Measurements from ENCODE around the gene PATJ.
A peak's percentile ranks its signal among the peaks of the same experiment; 100 is the strongest.
"Not testable (repeated sequence)": the region's sequence is repeated elsewhere in the genome, so short reads cannot be mapped to it uniquely, and the experiment has no call there.

Gene PATJ

DNA sequence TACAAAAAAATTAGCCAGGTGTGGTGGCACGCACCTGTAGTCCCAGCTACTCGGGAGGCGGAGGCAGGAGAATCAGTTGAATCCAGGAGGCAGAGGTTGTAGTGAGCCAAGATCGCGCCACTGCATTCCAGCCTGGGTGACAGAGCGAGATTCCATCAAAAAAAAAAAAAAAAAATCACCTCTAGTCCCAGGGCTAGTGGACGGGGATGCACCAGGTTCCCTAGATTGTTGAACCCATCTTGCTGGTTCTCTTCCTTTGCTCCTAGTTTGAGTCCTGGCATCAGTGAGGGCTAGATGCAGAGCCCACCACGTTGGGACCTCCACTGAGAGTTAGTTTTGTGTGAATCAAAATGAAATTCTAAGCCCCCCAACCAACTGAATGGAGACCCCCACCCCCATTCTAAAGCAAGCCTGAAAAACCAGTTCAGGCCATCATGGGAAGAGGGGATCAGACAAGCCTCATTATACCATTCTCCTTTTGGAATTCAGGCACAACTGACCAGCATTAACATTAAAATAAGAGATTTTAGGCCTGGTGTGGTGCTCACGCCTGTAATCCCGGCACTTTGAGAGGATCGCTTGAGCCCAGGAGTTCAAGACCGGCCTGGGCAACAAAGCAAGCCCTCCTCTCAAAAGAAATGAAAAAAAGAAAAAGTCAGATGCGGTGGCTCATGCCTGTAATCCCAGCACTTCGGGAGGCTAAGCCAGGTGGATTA, 434.5 kb downstream of the PATJ start:
- no peak for DNase-seq (ENCODE audit: low spot score)

DNA sequence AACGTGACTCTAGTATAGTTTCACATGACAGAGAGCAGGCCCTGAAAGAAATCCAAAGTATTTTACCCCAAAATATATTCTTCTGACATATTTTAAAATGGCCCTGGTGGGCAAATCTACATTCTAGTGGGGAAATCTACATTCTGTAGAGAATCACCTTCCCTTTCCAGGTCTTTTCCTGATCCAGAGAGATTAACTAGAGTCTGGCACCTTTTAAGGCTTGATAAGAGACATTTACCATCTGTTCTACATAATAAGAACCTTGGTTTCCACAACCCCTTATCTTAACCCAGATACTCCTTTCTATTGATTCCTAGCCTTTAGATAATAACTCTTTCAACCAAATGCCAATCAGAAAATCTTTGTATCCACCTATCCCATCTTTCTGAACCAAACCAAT, 435.3 kb downstream of the PATJ start:
- no peak for DNase-seq (ENCODE audit: low spot score)

DNA sequence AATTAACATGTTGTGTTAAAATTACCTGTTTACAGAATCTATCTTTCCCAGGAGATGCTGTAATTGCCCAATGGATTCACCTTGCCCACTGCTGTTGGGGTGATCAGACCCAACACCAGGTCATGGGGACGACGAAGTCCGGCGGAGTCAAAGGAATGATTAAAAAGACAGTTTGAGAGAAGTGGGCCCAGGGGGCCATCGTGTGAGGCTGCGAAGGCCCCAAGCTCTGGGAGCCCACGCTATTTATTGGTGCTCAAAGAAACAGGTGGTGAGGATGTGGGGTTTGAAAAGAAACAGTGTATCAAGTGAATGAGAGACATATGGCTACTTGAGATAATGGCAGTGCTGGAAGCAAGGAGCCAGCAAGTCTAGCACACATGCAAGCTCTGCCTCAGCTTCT, 436.1 kb downstream of the PATJ start:
- no peak for DNase-seq (ENCODE audit: low spot score)

DNA sequence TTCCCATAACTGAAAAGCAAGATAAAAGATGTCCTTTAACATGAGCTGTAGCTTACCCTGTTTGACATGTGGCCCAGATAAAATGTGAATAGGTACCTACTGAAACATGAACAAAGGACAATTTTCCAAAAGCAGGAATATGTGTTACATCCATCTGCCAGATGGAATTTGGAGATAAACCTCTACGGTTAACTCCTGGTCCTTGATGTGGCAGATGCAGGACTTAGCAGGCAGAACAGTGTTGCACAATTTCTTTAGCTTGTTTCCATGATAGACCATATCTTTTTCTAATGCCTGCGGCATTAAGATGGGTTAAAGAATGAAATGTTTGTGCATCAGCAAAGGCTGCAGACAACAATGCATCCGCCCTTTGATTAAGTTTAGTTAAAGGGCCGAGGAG, 437.8 kb downstream of the PATJ start:
- DNase-seq (ENCODE audit: low spot score): not testable (repeated sequence)

DNA sequence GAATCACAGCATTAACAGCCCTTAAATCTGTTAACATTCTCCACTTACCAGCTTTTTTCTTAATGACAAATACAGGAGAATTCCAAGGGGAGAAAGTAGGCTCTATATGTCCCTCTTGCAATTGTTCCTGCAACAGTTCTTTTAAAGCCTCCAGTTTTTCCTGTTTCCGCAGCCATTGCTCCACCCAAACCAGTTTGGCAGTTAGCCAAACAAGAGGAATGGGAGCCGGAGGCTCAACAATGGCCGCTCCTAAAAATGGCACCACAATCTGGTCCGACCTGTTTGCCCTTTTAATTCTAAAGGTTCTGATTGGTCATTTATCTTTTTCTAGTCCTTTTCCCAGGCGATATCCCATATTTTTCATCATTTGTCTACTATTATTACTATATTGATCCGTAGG, 438.4 kb downstream of the PATJ start:
- DNase-seq (ENCODE audit: low spot score): no peak

DNA sequence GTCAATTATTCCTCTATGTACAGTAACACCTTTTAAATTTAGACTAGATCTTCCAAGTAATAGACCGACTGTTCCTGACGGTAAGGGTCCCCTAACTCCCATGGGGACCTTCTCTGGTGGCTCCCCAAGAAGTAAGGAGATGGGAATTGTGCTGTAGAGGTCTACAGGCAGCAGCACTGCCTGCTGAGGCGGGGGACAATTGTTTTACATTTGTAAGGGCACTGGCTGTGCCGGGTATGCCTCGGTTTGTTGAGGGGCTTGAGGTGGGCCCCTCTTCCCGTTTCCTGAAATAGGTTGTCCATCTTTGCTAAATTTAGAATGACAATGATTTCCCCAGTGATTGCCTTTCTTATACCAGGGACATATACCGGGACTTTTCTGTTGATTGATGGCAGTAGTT, 439.3 kb downstream of the PATJ start:
- no peak for DNase-seq (ENCODE audit: low spot score)

DNA sequence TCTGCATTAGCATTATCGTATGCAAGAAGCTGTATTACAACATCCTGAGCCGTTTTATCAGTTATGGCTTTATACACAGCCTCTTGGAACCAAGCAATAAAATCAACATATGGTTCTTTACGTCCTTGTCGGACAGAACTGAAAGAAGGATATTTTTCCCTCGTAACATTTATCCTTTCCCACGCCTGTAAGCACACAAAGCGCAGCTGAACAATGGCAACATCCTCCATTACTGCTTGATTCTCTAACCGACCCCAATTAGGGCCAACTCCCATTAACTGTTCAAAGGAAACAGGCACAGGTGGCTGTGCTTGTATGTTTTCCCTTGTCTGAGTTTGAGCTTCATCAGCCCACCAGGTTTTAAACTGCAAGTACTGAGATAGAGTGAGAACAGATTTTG, 439.9 kb downstream of the PATJ start:
- DNase-seq (ENCODE audit: low spot score): not testable (repeated sequence)

DNA sequence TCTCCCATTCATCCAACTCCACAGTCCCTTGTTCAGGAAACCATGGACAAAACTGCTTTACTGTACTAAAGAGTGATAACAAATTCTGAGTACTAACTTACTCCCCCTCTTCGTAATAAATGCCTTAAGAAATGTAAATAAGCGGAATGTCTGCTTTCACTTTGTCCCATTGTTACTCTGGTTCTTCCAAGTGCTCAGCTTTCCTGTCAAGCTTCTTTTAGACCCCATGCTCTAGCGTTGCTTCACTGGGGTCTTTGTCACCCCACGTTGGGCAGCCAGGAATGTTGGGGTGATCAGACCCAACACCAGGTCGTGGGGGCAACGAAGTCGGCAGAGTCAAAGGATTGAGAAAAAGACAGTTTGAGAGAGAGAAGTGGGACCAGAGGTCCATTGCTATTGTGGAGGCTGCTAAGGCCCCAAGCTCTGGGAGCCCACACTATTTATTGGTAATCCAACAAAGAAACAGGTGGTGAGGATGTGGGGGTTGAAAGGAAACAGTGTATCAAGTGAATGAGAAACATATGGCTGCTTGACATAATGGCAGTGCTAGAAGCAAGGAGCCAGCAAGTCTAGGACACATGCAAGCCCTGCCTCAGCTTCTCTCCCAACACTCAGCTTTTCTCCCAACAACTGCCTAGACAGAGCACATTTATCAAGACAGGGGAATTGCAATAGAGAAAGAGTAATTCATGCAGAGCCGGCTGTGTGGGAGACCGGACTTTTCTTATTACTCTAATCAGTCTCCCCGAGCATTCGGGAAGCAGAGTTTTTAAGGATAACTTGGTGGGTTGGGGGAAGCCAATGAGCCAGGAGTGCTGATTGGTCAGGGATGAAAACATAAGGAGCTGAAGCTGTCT, 441.1 kb downstream of the PATJ start:
- not testable (repeated sequence) for DNase-seq (ENCODE audit: low spot score)

DNA sequence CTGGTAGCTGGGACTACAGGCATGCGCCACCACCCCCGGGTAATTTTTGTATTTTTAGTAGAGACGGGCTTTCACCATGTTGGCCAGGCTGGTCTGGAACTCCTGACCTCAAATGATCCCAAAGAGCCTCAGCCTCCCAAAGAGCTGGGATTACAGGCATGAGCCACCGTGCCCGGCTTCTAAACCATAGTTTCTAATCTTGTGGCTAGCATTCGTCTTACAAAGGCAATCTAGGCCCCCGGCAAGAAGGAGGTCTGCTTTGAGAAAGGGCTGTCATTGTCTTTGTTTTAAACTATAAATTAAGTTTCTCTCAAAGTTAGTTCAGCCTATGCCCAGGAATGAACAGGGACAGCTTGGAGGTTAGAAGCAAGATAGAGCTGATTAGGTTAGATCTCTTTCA, 442.1 kb downstream of the PATJ start:
- no peak for DNase-seq (ENCODE audit: low spot score)

DNA sequence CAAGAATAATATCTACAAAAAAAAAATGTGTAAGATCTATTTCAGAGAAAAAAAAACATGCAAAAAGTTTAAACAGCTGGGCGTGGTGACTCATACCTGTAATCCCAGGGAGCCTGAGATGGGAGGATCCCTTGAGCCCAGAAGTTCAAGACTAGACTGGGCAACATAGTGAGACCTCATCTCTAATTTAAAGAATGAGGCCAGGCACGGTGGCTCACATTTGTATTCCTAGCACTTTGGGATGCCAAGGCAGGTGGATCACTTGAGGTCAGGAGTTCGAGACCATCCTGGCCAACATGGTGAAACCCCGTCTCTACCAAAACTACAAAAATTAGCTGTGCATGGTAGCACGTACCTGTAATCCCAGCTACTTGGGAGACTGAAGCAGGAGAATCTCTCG, 443.0 kb downstream of the PATJ start:
- DNase-seq (ENCODE audit: low spot score): not testable (repeated sequence)

DNA sequence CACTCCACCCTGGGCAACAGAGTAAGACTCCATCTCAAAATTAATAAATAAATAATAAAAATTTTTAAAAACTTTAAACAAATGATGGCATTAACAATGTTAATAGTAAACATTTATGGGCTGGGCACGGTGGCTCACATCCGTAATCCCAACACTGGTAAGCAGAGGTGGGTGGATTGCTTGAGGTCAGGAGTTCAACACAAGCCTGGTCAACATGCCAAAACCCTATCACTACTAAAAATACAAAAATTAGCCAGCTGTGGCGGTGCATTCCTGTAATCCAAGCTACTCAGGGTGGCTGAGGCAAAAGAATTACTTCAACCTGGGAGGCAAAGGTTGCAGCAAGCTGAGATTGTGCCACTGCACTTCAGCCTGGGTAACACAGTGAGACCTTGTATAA, 443.4 kb downstream of the PATJ start:
- DNase-seq (ENCODE audit: low spot score): no peak

DNA sequence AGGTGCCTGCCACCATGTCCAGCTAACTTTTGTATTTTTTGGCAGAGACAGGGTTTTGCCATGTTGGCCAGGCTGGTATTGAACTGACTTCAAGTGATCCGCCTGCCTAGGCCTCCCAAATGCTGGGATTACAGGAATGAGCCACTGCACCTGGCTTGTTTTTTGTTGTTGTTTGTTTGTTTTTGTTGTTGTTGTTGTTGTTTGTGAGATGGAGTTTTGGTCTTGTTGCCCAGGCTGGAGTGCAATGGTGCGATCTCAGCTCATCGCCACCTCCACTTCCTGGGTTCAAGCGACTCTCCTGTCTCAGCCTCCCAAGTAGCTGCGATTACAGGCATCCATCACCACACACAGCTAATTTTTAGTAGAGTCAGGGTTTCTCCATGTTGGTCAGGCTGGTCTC, 445.3 kb downstream of the PATJ start:
- DNase-seq (ENCODE audit: low spot score): no peak

DNA sequence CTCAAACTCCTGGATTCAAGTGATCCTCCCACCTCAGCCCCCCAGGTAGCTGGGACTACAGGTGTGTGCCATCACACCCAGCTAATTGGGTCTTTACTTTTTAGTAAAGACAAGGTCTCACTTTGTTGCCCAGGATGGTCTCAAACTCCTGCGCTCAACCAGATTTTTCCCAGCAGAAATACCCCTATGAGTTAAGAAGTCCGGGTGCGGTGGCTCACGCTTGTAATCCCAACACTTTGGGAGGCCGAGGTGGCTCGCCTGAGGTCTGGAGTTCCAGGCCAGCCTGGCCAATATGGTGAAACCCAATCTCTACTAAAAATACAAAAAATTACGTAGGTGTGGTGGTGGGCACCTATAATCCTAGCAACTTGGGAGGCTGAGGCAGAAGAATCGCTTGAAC, 445.8 kb downstream of the PATJ start:
- DNase-seq (ENCODE audit: low spot score): no peak

DNA sequence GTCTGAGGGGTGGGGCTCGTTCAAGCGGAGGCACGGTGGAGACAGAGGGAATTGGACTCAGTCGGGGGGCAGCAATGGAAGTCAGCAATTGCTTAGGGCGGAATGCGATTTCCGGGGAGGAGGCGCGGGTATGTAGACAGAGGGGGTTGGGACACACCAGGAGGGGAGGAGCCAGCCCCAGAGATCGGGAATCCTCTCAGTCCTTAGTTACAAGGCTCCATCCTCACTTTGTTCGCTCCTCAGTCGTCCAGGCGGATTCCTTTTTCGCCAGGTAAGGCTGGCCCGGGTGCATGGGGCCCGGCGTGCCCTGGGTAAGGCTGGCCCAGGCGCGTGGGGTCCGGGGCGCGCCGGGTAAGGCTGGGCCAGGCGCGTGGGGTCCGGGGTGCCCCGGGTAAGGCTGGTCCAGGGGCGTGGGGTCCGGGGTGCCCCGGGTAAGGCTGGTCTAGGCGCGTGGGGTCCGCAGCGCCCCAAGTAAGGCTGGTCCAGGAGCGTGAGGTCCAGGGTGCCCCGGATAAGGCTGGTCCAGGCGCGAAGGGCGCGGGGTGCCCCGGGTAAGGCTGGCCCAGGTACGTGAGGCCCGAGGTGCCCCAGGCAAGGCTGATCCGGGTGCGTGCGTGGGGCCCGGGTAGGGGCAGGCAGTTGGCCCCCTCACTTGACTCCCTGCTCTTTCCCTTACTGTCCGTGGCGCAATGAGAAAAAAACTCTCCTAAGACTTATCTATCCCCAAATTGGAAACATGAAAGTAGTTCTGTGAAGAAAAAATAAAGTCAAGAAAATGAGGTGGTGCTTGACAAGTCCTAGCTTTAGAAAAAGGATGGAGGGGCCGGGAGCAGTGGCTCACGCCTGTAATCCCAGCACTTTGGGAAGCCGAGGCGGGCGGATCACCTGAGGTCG, 452.6 kb downstream of the PATJ start, which contains the start of gene L1TD1:
TSS of gene L1TD1 (plus strand) at position 199 of the 894 bp plus-strand sequence. CDS start 11,780 bp downstream, outside the sequence.
- peak; percentile 44 for DNase-seq (ENCODE audit: low spot score)

DNA sequence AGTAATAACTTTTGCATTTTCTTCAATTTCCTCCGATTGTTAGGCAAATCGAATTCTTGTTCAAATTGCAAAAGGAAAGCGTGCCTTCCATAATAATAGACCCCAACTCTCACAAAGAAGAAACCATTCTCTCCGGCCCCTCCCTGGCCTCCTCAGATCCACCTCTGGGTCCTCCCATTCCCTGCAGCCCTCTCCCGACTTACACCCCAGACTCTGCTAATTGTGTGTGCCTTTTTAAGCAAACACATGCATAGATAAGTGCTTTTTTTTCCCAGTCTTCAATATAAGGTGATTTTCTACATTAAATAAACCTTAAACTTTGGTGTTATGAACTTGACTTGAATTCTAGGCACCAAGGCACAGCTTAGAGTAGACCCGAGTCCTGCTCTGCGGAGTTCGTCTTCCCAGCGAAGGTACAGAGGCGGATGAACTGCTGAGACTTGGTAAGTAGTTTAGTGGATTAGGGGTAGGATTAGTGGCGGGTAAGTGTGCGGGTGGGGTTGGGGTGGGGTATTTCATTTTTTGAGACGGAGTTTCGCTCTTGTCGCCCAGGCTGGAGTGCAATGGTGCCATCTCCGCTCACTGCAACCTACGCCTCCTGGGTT, 453.9 kb downstream of the PATJ start:
- DNase-seq (ENCODE audit: low spot score): no peak

DNA sequence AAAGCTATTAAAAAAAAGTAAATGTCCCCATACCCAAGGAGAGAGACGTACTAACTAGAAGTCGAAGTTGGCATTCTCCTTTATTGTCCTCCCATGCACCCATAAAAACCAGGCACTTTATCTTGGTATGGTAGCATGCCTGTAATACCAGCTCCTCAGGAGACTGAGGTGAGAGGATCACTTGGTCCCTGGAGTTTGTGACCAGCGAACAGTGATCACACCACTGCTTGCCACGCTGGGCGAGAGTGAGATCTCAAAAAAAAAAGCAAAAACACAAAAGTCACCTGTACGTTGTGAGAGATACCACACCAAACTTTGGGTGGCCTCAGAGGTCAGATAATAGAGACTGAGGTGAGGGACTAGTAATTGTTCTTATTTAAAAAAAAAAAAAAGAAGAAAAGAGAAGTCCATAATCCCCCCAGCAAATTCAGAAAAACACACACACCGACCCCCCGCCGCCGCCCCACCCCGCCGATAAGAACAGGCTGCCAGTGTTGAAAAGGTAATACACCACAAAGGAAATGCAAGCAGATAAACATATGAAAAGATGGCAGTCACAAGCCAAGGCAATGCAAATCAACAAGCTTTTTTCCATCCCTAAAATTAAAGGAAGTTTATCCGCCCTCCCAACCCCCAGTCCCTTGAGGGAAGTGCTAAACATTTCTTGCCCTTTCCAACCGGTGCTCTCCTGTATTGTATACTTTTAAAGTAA, 455.9 kb downstream of the PATJ start:
- DNase-seq (ENCODE audit: low spot score): no peak

DNA sequence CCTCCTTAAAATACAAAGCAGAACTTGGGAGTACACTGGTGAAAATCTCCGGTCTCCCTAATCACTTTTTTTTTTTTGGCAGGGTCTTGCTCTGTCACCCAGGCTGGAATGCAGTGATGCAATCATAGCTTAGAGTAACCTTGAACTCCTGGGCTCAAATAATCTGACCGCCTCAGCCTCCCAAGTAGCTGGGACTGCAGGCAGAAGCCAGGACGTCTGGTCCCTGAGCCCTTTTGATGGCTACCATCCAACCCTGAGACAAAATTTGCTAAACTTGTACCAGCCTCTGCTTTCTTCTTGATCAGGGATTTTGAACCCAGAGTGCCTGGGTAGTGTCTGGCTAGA, 456.5 kb downstream of the PATJ start:
- DNase-seq (ENCODE audit: low spot score): peak; percentile 15

DNA sequence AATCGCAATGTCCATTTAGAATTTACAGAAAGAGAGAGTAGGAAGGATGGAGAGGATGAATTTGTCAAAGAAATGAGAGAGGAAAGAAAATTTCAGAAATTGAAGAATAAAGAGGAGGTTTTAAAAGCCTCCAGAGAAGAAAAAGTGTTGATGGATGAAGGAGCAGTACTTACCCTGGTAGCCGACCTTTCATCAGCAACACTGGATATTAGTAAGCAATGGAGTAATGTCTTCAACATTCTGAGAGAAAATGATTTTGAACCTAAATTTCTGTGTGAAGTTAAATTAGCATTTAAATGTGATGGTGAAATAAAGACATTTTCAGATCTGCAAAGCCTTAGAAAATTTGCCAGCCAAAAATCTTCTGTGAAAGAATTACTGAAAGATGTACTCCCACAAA, 464.9 kb downstream of the PATJ start:
- no peak for DNase-seq (ENCODE audit: low spot score)

DNA sequence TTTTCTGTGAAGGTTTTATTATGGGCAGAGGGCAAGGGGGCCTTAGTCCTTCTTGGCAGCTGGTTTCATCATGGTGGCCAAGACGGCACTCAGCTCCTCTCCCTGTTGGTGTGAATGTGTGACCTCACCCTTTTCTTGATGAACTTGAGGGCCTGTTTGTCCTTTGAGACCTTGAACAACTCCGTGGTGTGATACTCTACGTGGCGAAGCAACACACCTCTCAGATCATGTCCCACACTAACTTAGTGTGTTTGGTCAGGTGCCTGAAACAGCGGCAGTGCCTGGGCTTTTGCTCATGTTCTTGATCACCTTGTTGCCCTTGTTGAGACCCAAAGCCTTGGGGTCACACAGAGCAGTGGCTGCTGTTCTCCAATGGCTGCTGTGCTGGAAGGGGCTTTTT, 465.8 kb downstream of the PATJ start:
- no peak for DNase-seq (ENCODE audit: low spot score)

DNA sequence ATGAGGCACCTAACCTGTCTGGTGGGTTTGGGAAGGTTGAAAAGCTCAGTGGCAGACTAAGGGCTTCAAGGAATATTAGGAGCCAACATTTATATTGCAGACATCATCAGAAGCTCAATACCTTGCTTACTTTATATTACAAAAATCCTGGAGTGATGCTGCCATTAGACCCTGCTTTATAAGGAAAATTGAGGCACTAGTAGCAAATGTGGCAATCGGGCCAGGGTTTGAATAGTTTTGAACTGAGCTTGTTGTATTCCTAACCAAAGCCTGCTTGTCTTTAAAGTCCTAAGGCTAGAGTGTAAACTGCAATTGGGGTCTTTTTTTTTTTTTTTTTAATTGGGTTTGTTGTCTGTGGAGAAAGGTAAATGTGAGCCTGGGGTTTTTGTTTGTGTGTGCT, 466.7 kb downstream of the PATJ start:
- no peak for DNase-seq (ENCODE audit: low spot score)

DNA sequence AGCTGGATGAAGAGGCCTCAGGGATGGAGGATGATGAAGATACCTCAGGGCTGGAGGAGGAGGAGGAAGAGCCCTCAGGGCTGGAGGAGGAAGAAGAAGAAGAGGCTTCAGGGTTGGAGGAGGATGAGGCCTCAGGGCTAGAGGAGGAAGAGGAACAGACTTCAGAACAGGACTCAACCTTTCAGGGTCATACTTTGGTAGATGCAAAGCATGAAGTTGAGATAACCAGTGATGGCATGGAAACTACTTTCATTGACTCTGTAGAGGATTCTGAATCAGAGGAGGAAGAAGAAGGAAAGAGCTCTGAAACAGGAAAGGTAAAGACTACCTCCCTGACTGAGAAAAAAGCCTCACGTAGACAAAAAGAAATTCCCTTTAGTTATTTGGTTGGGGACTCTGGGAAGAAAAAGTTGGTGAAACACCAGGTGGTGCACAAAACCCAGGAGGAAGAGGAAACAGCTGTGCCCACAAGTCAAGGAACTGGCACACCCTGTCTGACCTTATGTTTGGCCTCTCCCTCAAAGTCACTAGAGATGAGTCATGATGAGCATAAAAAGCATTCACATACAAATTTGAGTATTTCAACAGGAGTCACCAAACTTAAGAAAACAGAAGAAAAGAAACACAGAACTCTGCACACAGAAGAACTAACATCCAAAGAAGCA, 467.8 kb downstream of the PATJ start:
- DNase-seq (ENCODE audit: low spot score): no peak

All from GM03348 (cell line).